B cell (primary cell): ENCODE measurements around the gene SIRPA.

Experiments
- EZH2 ChIP-seq: IDR thresholded peaks from 2 replicates; pipeline ENCODE4 v1.6.1; 2012; ENCODE audit warnings: borderline replicate concordance, low read depth, mild to moderate bottlenecking, moderate library complexity, low read length; ENCODE audit not compliant: insufficient read depth, poor library complexity, severe bottlenecking
- TF ChIP-seq, protein P1 (sequence below): fragments of 200-600 bp; IDR thresholded peaks from one replicate; pipeline ENCODE4 v1.8.0; 2022; ENCODE audit warnings: antibody characterized with exemption, mild to moderate bottlenecking

DNA sequence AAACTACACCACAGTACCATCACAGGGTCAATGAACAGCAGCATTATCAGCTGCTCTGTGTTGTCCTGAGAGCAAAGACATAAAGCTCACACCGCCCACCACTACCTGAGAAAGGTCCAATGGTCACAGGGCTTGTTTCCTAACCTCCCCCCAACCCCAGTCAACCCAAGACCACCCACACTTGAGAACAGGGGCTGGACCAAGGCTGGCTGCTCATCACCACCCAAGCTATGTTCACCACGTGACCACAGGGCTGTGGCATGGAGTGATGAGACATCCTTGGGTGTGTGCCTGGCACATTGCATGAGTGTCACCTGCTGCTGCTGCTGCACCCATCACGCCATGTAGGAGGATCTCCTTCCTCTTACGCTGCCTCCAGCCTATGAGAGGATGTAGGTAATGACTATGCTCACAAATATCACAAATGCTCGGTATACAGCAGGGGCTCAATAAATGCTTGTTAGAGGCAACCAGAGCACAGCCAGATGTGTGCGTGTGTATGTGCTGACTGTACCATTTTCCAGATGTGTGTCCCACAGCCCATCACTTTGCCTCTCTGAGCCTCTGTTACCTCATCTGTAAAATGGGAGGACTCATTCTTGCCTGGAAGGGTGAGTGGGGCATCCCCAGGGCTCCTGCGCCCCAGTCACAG, 23.3 kb upstream of the SIRPA start:
- TF ChIP-seq, protein P1, sequence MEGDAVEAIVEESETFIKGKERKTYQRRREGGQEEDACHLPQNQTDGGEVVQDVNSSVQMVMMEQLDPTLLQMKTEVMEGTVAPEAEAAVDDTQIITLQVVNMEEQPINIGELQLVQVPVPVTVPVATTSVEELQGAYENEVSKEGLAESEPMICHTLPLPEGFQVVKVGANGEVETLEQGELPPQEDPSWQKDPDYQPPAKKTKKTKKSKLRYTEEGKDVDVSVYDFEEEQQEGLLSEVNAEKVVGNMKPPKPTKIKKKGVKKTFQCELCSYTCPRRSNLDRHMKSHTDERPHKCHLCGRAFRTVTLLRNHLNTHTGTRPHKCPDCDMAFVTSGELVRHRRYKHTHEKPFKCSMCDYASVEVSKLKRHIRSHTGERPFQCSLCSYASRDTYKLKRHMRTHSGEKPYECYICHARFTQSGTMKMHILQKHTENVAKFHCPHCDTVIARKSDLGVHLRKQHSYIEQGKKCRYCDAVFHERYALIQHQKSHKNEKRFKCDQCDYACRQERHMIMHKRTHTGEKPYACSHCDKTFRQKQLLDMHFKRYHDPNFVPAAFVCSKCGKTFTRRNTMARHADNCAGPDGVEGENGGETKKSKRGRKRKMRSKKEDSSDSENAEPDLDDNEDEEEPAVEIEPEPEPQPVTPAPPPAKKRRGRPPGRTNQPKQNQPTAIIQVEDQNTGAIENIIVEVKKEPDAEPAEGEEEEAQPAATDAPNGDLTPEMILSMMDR = no peak
- TF ChIP-seq EZH2 = no peak
